HG03378 (cell line): ENCODE data around the gene GNG13.
"Not testable (repeated sequence)": the region's sequence is repeated elsewhere in the genome, so short reads cannot be mapped to it uniquely, and the experiment has no call there.

ENCODE experiments used
- ATAC-seq: cut with Tn5 transposase; IDR thresholded peaks from one replicate; pipeline ENCODE4 v1.9.1; 2021; ENCODE audit warnings: mild to moderate bottlenecking, moderate library complexity; ENCODE audit not compliant: unreplicated experiment

Gene GNG13

GRCh38 chr16:764184-764750 lies 36.3 kb downstream of the GNG13 start:
- no peak for ATAC-seq

- ATAC-seq, result no peak
Measured at GRCh38 chr16:763369-764183, 37.0 kb downstream of the GNG13 start.

GRCh38 chr16:762595-763268 lies 37.8 kb downstream of the GNG13 start:
- no peak for ATAC-seq

GRCh38 chr16:761625-762513 lies 38.7 kb downstream of the GNG13 start:
- ATAC-seq, result no peak

GRCh38 chr16:760545-761343 lies 39.8 kb downstream of the GNG13 start, which contains the start of gene MSLN:
TSS of gene MSLN (plus strand) at chr16:760734. CDS start at chr16:762681, 1,947 bp downstream.
- ATAC-seq, result no peak

- no peak for ATAC-seq
Measured at GRCh38 chr16:760065-760464, 40.5 kb downstream of the GNG13 start.

GRCh38 chr16:759110-759910 lies 41.2 kb downstream of the GNG13 start:
- no peak for ATAC-seq

- ATAC-seq, result no peak
Measured at GRCh38 chr16:756428-756827, 44.1 kb downstream of the GNG13 start.

GRCh38 chr16:754656-755055 lies 45.9 kb downstream of the GNG13 start:
- no peak for ATAC-seq

GRCh38 chr16:754121-754607 lies 46.4 kb downstream of the GNG13 start:
- ATAC-seq, result not testable (repeated sequence)

GRCh38 chr16:752007-752312 lies 48.6 kb downstream of the GNG13 start:
- ATAC-seq, result no peak

- no peak for ATAC-seq
Measured at GRCh38 chr16:751152-752006, 49.2 kb downstream of the GNG13 start.

- no peak for ATAC-seq
Measured at GRCh38 chr16:750485-750884, 50.0 kb downstream of the GNG13 start.

GRCh38 chr16:749010-749409 lies 51.5 kb downstream of the GNG13 start:
- no peak for ATAC-seq
